A549 treated with CORT108297 at 1 μM for 4 hours (cell line): ENCODE results near the gene RAB5A. TPM values are rescaled to one million over a fixed set of nuclear protein-coding genes. Genes with fewer than 3 reads are reported as not detected.

ENCODE experiments used
- total RNA-seq: library from RNA; stranded (reverse); fragments of 200-300 nt; extraction: Qiagen RNA extraction; gene quantifications from 5 replicates; pipeline ENCODE4 v1.2.3, GENCODE V29; 2022

RAB5A gene
- total RNA-seq, result 37.3 to 64.0 TPM (median 41.8 TPM) in 5 replicates

GRCh38 chr3:19946832-19947548 is at the start of gene RAB5A:
Gene RAB5A, plus strand, starts transcription at chr3:19947097. Its CDS starts 3,802 bp downstream, at chr3:19950899.

GRCh38 chr3:19934098-19934566 is 12.8 kb upstream of the RAB5A start, which contains the start of gene EFHB:
Gene EFHB, minus strand, starts transcription at chr3:19934217. Its CDS starts 199 bp downstream, at chr3:19934018.

GRCh38 chr3:20012164-20012563 is 65.3 kb downstream of the RAB5A start, which contains the start of gene PP2D1:
Gene PP2D1, minus strand, starts transcription at chr3:20012264. Its CDS starts 192 bp downstream, at chr3:20012072.

Other genes starting within 250 kb of the RAB5A start
- gene EFHB, start 12.9 kb upstream of the RAB5A start, total RNA-seq, result 0.29 to 1.2 TPM (median 0.72 TPM) in 5 replicates
- not detected in 5 replicates for gene PP2D1, start 65.2 kb downstream of the RAB5A start, total RNA-seq
- 5.0 to 7.2 TPM (median 6.0 TPM) in 5 replicates for gene KAT2B, start 93.3 kb downstream of the RAB5A start, total RNA-seq
- gene SGO1, start 239.1 kb downstream of the RAB5A start, total RNA-seq, result 13.8 to 19.7 TPM (median 15.3 TPM) in 5 replicates